Activated CD4-positive, alpha-beta T cell treated with anti-CD3 and anti-CD28 coated beads for 1 hour (primary cell): ENCODE measurements around the gene FBXO31.

Experiments
- DNase-seq: peaks from one replicate; pipeline ENCODE4 v3.0.0-alpha.2; 2020

The FBXO31 gene

GRCh38 chr16:87361916-87362619, 21.5 kb downstream of the FBXO31 start:
- DNase-seq = no peak

GRCh38 chr16:87360862-87361610, 22.5 kb downstream of the FBXO31 start:
- no peak for DNase-seq

- no peak for DNase-seq
These were observed 24.5 kb downstream of the FBXO31 start for GRCh38 chr16:87359121-87359520.

DNA sequence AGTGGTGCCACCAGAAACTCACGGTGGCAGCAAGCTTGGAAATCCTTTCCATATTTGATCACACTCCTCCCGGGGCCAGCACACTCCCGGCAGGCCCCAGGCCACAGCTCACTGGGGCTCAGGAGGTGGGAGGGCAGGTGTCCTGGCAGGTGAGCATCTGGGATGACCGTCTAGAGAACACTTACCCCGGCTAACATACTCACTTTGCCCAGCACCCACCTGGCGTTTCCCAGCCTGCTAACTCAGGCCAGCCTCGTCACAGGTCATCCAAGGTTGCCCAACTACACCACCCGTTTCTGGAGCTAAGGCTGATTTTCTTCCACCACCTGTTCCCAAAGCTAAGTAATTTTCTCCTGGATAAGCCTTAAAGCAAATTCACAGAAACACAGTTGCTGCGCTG, 24.9 kb downstream of the FBXO31 start:
- no peak for DNase-seq

GRCh38 chr16:87358250-87358649, 25.3 kb downstream of the FBXO31 start:
- no peak for DNase-seq

- no peak for DNase-seq
These were observed 27.1 kb downstream of the FBXO31 start for GRCh38 chr16:87356491-87356853.

GRCh38 chr16:87353613-87354012, 30.0 kb downstream of the FBXO31 start:
- no peak for DNase-seq

GRCh38 chr16:87352818-87353217, 30.8 kb downstream of the FBXO31 start:
- DNase-seq = no peak

DNA sequence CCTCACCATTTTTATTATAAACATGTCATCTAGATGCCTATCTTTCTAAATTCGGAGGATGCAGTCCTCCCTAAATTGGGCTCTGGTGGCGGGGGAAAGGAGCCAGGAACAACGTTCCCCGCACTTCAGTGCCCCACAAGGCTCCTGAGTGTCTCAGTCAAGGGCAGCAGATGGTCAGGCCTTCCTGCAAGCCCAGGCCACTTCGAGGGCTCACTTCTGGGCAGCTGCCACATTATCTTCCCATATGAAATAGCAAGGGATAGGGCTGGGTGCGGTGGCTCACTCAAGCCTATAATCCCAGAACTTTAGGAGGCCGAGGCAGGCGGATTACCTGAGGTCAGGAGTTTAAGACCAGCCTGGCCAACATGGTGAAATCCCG, 32.3 kb downstream of the FBXO31 start:
- DNase-seq = no peak

- DNase-seq = no peak
These were observed 32.8 kb downstream of the FBXO31 start for GRCh38 chr16:87350681-87351319.

GRCh38 chr16:87350031-87350430, 33.5 kb downstream of the FBXO31 start:
- no peak for DNase-seq

DNA sequence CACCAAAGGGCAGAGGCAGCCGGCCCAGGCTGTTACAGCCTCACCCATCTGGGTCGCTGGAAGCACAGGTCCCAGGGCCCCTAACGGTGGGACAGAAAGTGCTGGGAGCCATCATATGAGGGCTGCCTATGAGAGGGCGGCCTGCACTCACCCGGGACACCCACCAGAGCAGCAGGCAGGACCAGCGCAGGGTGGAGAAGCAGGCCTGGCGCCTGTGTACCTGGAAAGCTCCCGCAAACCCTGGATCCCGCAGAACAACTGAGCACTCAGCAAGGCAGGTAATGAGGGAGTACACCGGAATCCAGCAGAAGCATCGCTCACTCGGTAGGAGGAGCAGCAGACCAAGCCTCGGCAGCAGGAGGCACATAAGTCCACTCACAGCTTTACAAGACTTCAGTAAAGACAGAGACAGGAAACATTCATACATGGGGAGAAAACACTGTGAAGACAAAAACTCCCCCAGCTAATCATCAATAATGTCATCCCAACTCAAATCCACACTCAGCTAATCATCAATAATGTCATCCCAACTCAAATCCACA, 34.9 kb downstream of the FBXO31 start:
- no peak for DNase-seq

- no peak for DNase-seq
These were observed 35.5 kb downstream of the FBXO31 start for GRCh38 chr16:87347932-87348615.

GRCh38 chr16:87346517-87347060, 37.0 kb downstream of the FBXO31 start:
- no peak for DNase-seq

- DNase-seq = no peak
These were observed 37.7 kb downstream of the FBXO31 start for GRCh38 chr16:87345726-87346424.

DNA sequence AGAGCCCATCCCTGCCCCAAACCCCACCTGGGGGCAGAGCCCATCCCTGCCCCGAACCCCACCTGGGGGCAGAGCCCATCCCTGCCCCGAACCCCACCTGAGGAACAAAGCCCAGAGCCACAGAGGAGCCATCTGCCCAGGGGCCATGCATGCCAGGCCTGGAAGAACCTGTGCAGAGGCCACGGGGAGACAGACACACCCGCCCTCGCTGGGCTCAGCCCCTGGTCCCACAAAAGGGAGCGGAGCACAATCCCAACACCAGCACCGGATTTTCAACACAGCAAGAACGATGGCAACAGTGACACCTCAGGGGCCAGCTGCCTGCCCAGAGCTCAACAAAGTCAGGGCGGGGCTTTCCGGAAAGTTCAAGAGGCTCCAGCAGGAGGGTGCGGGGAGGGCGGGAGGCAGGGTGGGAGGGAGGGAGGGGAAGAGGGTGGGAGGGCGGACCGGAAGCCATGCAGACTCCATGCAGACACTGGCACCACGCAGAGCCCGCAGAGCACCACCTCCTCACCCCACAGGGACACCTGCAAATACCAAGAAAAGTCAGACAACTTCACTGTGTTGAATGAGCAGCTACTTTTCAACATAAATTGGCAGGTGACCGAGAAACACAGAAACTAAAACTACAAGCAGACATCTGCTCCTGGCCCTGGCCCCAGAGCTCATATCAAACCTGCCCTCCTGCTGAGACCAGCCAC, 38.5 kb downstream of the FBXO31 start:
- peak; percentile 32 for DNase-seq

DNA sequence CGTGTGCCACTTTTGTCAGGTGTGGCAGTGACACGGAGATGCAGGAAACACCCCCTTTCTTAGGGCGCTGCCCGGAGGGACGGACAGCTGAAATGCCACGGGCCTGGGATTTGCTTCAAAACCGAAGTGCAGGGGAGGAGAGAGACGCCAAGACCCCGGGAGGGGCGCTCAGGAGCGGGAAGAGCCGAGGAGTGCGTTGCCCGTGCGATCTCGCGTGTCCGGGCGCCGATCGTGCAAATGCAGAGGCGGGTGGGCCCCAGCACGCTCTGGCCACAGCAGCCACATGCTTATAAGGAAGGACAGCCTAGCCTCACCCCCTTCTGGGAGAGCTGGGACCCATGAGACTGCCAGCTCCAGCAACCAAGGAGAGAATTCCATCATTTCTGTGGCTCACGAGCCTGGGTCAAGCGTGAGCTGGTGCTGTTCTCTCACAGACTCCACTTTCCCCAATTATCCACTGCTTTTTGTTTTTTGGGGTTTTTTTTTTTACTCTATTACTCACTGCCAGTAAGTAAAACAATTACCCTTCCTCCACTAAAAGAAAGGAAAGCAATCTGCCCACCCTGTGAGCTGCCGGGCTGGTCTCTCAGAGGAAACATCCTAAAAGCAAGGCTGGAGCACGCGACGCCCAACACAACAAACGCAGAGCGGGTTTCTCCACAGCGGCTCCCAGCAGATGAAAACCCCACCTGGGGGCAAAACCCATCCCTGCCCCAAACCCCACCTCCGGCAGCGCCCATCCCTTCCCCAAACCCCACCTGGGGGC, 39.2 kb downstream of the FBXO31 start:
- DNase-seq = no peak

DNA sequence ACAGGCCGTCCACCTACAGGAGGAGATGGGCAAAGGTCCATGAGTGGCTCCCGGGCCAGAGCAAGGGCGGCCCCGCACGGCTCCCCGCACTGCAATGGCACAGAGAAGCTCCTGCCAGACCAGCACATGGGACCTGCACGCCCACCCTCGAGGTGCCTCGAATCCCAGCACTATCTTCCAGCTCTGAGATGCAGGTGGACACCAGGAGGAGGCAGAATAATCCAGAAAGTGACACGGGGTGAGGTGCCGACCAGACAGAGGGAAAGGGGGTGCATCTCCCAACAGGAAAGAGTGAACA, 39.9 kb downstream of the FBXO31 start:
- no peak for DNase-seq

GRCh38 chr16:87342978-87343752, 40.4 kb downstream of the FBXO31 start:
- DNase-seq = no peak

DNA sequence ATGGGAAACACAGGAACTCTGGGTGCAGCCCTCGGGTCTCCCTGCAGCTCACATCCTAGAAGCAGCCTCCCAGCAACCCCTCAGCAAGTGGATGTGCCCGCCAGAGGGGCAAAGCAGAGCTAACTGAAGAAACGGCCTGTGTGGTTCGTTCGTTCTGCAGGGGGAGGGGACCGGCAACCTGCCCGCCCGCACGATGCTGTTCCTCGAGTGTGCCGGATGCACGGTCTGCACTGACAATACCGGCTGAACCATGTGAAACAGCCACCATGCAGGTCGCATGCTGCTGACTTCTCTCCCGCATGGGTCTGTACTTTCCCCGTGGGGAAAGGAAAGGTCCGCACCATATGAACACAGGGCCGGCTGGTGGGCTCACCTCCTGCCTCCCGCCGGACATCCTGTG, 41.1 kb downstream of the FBXO31 start:
- DNase-seq = no peak
